Cardiac muscle cell (in vitro differentiated cells and primary cell): ENCODE results near the gene PLA2G2A. TPM values are rescaled to one million over a fixed set of nuclear protein-coding genes. Genes with fewer than 3 reads are reported as not detected.
A peak's percentile ranks its signal among the peaks of the same experiment; 100 is the strongest.

Source experiments
- DNase-seq, 2 donors: peaks; one replicate each; pipeline versions ENCODE4 v3.0.0 to v3.0.0-alpha.2; 2010 to 2017; ENCODE audit warnings: low read depth in 1 of 2, low spot score in 1 of 2
- H3K27ac ChIP-seq: fragments of 200-600 bp; sonication (generic); 2 replicates; pipeline ENCODE4 v1.5.1; 2016
- H3K27me3 ChIP-seq: fragments of 200-600 bp; sonication (generic); 2 replicates; pipeline ENCODE4 v1.6.0; 2016; ENCODE audit warnings: control low read depth
- H3K36me3 ChIP-seq: fragments of 200-600 bp; sonication (generic); 2 replicates; pipeline ENCODE4 v1.5.1; 2016; ENCODE audit warnings: control low read depth
- H3K4me1 ChIP-seq: fragments of 200-600 bp; sonication (generic); 2 replicates; pipeline ENCODE4 v1.8.1; 2017; ENCODE audit warnings: low read depth, mild to moderate bottlenecking, mixed run types
- H3K4me3 ChIP-seq: fragments of 200-600 bp; sonication (generic); 2 replicates; pipeline ENCODE4 v1.5.1; 2016; ENCODE audit warnings: mild to moderate bottlenecking
- H3K9me3 ChIP-seq: fragments of 200-600 bp; sonication (generic); 2 replicates; pipeline ENCODE4 v1.5.1; 2017; ENCODE audit warnings: low read depth, mild to moderate bottlenecking, control low read depth
- polyA plus RNA-seq: library from polyadenylated mRNA; unstranded; fragments of >200 nt; fragmentation: Nextera tagmentation; extraction: Ambion mirVana; gene quantifications from 2 replicates; pipeline ENCODE4 v1.2.1, GENCODE V29; 2016
- total RNA-seq: library from RNA; depleted of rRNA; stranded (reverse); fragments of >200 nt; gene quantifications from 2 replicates; pipeline ENCODE4 v1.2.3, GENCODE V29; 2016
- TF ChIP-seq, protein P1 (sequence below): IDR thresholded peaks from 2 replicates; pipeline ENCODE4 v1.5.1; 2012; ENCODE audit warnings: low read depth, mild to moderate bottlenecking, low read length

Gene PLA2G2A
- total and polyA plus RNA-seq, 2 experiments from 2014 or later = 1.5 TPM; not detected in 1

DNA sequence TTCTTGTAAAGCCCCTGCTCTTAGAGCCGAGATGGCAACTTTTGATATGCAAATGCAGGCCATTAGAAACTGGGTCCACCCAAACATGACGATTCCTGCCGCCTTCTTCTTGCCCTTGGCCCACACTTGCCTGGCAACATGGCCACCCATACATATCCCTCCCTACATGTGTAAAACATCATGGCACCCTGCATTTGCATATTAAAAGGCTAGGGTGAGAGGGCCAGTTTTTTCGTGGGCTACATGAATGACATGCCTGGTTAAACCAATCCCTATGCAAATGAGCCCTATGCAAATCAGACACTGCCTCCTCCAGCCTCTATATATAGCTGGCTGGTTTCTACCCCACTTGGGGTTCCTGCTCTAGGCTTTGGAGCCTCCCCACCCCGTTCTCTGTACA is 18.8 kb downstream of the PLA2G2A start:
- DNase-seq = no peak
- Histone ChIP-seq H3K9me3 (no peaks in the 10 kb centered on the region), H3K27ac (no peak overlapping the region), H3K4me3 (no peak overlapping the region), H3K4me1 (no peaks in the 10 kb centered on the region), H3K36me3 (no peaks in the 10 kb centered on the region), H3K27me3 (no peaks in the 10 kb centered on the region)
- TF ChIP-seq, protein P1, sequence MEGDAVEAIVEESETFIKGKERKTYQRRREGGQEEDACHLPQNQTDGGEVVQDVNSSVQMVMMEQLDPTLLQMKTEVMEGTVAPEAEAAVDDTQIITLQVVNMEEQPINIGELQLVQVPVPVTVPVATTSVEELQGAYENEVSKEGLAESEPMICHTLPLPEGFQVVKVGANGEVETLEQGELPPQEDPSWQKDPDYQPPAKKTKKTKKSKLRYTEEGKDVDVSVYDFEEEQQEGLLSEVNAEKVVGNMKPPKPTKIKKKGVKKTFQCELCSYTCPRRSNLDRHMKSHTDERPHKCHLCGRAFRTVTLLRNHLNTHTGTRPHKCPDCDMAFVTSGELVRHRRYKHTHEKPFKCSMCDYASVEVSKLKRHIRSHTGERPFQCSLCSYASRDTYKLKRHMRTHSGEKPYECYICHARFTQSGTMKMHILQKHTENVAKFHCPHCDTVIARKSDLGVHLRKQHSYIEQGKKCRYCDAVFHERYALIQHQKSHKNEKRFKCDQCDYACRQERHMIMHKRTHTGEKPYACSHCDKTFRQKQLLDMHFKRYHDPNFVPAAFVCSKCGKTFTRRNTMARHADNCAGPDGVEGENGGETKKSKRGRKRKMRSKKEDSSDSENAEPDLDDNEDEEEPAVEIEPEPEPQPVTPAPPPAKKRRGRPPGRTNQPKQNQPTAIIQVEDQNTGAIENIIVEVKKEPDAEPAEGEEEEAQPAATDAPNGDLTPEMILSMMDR = no peak

- TF ChIP-seq, protein P1 = peak; percentile 22
- no peak for DNase-seq
- Histone ChIP-seq H3K4me1 (no peaks in the 10 kb centered on the region), H3K27me3 (no peaks in the 10 kb centered on the region), H3K36me3 (no peaks in the 10 kb centered on the region), H3K9me3 (no peaks in the 10 kb centered on the region), H3K4me3 (no peak overlapping the region), H3K27ac (no peak overlapping the region)
Measured at GRCh38 chr1:19957779-19958178, 21.6 kb downstream of the PLA2G2A start.

GRCh38 chr1:19955534-19956170 is 23.8 kb downstream of the PLA2G2A start:
- Histone ChIP-seq H3K4me1 (no peaks in the 10 kb centered on the region), H3K36me3 (no peaks in the 10 kb centered on the region), H3K4me3 (no peak overlapping the region), H3K27ac (no peak overlapping the region), H3K9me3 (no peaks in the 10 kb centered on the region), H3K27me3 (no peaks in the 10 kb centered on the region)
- TF ChIP-seq, protein P1 = no peak
- DNase-seq = no peak

DNA sequence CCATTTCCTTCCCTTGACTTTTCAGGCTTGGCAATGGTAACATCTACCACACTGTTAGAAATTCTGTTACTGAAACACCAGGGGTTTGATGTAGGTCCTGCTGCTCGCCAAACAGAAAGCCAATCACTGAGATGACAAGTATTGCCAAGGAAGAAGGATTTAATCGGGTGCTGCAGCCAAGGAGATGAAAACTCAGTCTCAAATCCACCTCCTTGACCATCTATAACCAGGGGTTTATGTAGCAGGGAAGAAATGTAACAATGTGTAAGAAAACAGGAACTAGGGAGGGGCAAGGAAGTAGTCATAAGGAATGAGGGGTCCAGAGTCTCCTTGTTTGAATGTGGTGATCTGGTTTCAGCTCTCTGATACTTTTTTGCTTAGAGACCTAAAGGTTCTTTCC is 25.4 kb downstream of the PLA2G2A start:
- no peak for DNase-seq
- H3K27ac ChIP-seq = no peak overlapping the region
- H3K4me1 ChIP-seq = no peaks in the 10 kb centered on the region
- TF ChIP-seq, protein P1 = no peak
- H3K9me3 ChIP-seq = no peaks in the 10 kb centered on the region
- H3K4me3 ChIP-seq = no peak overlapping the region
- H3K36me3 ChIP-seq = no peaks in the 10 kb centered on the region
- no peaks in the 10 kb centered on the region for H3K27me3 ChIP-seq

DNA sequence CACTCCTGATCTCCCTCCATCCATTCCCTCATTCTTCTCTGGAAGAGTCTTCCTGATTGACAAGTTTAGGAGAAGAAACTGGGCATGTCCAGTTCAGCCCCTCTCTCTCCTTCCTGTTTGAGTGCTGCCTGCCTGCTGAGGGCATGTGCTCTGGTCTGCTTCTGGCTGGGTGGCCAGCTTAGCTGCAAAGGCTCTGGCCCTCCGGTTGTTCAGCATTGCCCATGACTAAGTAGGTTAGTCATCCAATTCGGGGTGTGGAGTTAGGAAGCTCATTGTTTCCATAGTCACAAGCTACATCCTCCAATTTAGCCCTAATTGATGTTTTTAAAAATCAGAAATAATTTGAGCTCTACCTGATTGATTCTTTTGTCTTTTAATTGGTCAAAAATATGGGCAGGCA is 30.4 kb downstream of the PLA2G2A start:
- peak in 1 of 2 donors; percentile 76 for DNase-seq
- Histone ChIP-seq H3K36me3 (no peaks in the 10 kb centered on the region), H3K4me1 (no peaks in the 10 kb centered on the region), H3K27ac (no peak overlapping the region), H3K4me3 (no peak overlapping the region), H3K27me3 (no peaks in the 10 kb centered on the region), H3K9me3 (no peaks in the 10 kb centered on the region)
- TF ChIP-seq, protein P1 = no peak
